SH-SY5Y (cell line): Measurements from ENCODE around the gene ARMC3.

Source experiments
- GATA2 ChIP-seq: IDR thresholded peaks from 2 replicates; pipeline ENCODE4 v1.6.1; 2011; ENCODE audit warnings: mild to moderate bottlenecking, low read depth, low read length
- GATA3 ChIP-seq: IDR thresholded peaks from 2 replicates; pipeline ENCODE4 v1.6.1; 2011; ENCODE audit warnings: low read depth, mild to moderate bottlenecking, low read length, moderate library complexity

DNA sequence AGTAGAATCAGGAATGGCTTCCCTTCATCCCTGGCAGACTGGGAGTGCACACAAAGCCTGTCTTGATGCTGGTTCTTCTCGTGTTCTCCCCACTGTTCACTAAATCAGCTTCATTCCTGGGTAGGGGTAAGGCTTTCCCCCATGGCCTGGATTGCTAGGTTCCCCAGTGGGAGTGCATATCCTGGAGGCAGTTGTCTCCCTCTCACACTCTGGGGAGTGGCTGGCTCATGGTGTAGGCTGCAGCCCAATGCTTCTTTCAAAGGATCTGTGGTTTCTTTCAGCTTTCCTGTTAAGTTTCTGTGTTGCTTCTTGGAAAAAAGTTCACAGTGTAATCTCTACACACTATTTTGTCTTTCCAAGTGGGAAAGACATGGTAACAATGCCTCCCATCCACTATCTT lies 32.6 kb upstream of the ARMC3 start:
- TF ChIP-seq GATA3 (no peak), GATA2 (no peak)
